Renal cortex interstitium (tissue), 11 donors: ENCODE data around the gene CXXC4. TPM values are rescaled to one million over a fixed set of nuclear protein-coding genes. Genes with fewer than 3 reads are reported as not detected.

Experiments
- DNase-seq, 11 donors: peaks; one replicate each; pipeline ENCODE4 v3.0.0-alpha.2; 2013; ENCODE audit warnings: low read depth in 9 of 11, low spot score in 4 of 11; ENCODE audit errors: extremely low read depth in 1 of 11
- polyA plus RNA-seq, 3 donors: library from polyadenylated mRNA; unstranded; fragments of 120-200 nt; gene quantifications; one replicate each; pipeline ENCODE4 v1.2.1, GENCODE V29; 2013; ENCODE audit not compliant: insufficient read length in 3 of 3

The CXXC4 gene
- polyA plus RNA-seq, 3 donors, result 8.7 to 10.2 (median 9.4) TPM

GRCh38 chr4:104491481-104492182, 3.1 kb downstream of the CXXC4 start:
- peak in 2 of 11 donors; percentile 25 to 41 for DNase-seq

GRCh38 chr4:104490770-104491480, 3.8 kb downstream of the CXXC4 start:
- DNase-seq, result peak in 9 of 11 donors; percentile 73 to 89 (median 86)

- peak in 2 of 11 donors; percentile 15 to 19 for DNase-seq
Observed at GRCh38 chr4:104490096-104490769, 4.5 kb downstream of the CXXC4 start.

GRCh38 chr4:104489731-104490095, 5.0 kb downstream of the CXXC4 start:
- DNase-seq, result no peak

GRCh38 chr4:104488151-104488550, 6.5 kb downstream of the CXXC4 start:
- no peak for DNase-seq

GRCh38 chr4:104486716-104487504, 7.8 kb downstream of the CXXC4 start:
- peak in 2 of 11 donors; percentile 47 to 50 for DNase-seq

GRCh38 chr4:104475652-104476051, 19.0 kb downstream of the CXXC4 start:
- no peak for DNase-seq

GRCh38 chr4:104472766-104473165, 21.9 kb downstream of the CXXC4 start:
- no peak for DNase-seq

- DNase-seq, result no peak
Observed at GRCh38 chr4:104470770-104471169, 23.9 kb downstream of the CXXC4 start.

- DNase-seq, result no peak
Observed at GRCh38 chr4:104469794-104470193, 24.9 kb downstream of the CXXC4 start.

GRCh38 chr4:104465619-104466018, 29.1 kb downstream of the CXXC4 start:
- DNase-seq, result no peak

GRCh38 chr4:104465201-104465600, 29.5 kb downstream of the CXXC4 start:
- no peak for DNase-seq

- DNase-seq, result no peak
Observed at GRCh38 chr4:104462641-104463040, 32.1 kb downstream of the CXXC4 start.

- DNase-seq, result no peak
Observed at GRCh38 chr4:104457308-104457981, 37.2 kb downstream of the CXXC4 start.

GRCh38 chr4:104451573-104451972, 43.1 kb downstream of the CXXC4 start:
- DNase-seq, result no peak

- DNase-seq, result no peak
Observed at GRCh38 chr4:104449537-104449936, 45.2 kb downstream of the CXXC4 start.

- DNase-seq, result no peak
Observed at GRCh38 chr4:104447294-104447693, 47.4 kb downstream of the CXXC4 start.

GRCh38 chr4:104446431-104447278, 48.0 kb downstream of the CXXC4 start:
- DNase-seq, result no peak
